ENCODE measurements around the gene IQCB1. TPM values are rescaled to one million over a fixed set of nuclear protein-coding genes. Genes with fewer than 3 reads are reported as not detected.

The IQCB1 gene
- total and polyA plus RNA-seq, 9 of the 15 experiments (the other 6 are each of a cell fraction or from before 2014, with no cell fraction given) = 21.1 to 38.1 (median 27.5) TPM

DNA sequence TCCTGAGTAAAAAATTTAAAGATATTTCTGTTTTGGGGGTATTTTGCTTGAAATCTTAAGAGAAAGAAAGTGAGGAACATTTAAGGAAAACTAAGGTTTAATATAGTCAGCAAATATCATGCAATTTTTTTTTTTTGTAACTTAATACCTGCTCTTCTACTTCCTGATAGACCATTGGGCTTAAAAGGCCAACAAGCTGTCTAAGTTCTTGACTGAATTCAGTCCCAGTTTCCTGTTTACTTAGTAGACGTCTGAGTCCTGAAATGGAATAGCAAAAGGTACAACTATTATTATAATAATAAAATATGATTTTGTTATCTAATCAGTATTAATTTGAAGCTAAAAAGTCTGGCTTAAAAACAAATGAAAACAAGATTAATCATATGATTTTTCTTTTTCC lies 37.9 kb downstream of the IQCB1 start:
- Histone ChIP-seq H3K27me3 (ENCODE audit: control insufficient read depth in 2 of 2, insufficient read depth in 2 of 2, low read length in 2 of 2) (no peaks in the 10 kb centered on the region), H3K9ac (ENCODE audit: insufficient read depth in 1 of 2, low read depth in 2 of 2, low read length in 2 of 2) (no peak overlapping the region), H3K9me3 (replicated peaks; ENCODE audit: control insufficient read depth, insufficient read depth, low read depth, low read length) (no peaks in the 10 kb centered on the region; the same call in 1 of the 2 replicates), H3K36me3 (ENCODE audit: control insufficient read depth, insufficient read depth, low read length) (peaks cover 53% of the 10 kb centered on the region; the same call in 1 of the 3 replicates), H3K9me1 (ENCODE audit: control insufficient read depth, insufficient read depth, low read length) (no peaks in the 10 kb centered on the region), H2AFZ (ENCODE audit: low read depth, low read length) (no peak overlapping the region), H3K79me2 (ENCODE audit: control insufficient read depth, insufficient read depth, low read length) (no peaks in the 10 kb centered on the region), H3K4me2 (ENCODE audit: insufficient read depth, low read length) (no peak overlapping the region), H3K4me3 (no peak overlapping the region), H4K20me1 (replicated peaks; ENCODE audit: control insufficient read depth, insufficient read depth, low read length) (no peaks in the 10 kb centered on the region), H3K27ac (ENCODE audit: extremely low read depth, low read depth, low read length) (no peak overlapping the region), H3K4me1 (replicated peaks in 1 of 2; ENCODE audit: control insufficient read depth in 2 of 2, insufficient read depth in 2 of 2, low read length in 2 of 2) (no peaks in the 10 kb centered on the region)
- no peak for TF ChIP-seq SLC30A9 (CRISPR knock-in tag; IDR thresholded peaks at IDR 0.05)
- no peak for TF ChIP-seq MAFF (IDR thresholded peaks at IDR 0.05; ENCODE audit: low read length)
- TF ChIP-seq C11orf30 (IDR thresholded peaks at IDR 0.05; ENCODE audit: low read depth) = peak; percentile 23; the same call in 1 of the 2 replicates
- no TSS peak for BruUV-seq (replicated peaks)
- DNase-seq (ENCODE audit: extremely low read depth in 1 of 4, low spot score in 3 of 4) (no peak), FAIRE-seq (no peak), ATAC-seq (no peak)
- intact Hi-C loops (cut with micrococcal nuclease) (no loop called here), in situ Hi-C loops (cut with MboI) (no loop called here)
- POLR2A ChIA-PET = no interaction called here
- CTCF ChIA-PET (ENCODE audit: low intra/inter-chr PET ratio) = no interaction called here
- 100% methylated on average over 1 of the region's 1 CpG for WGBS (ENCODE audit: insufficient coverage, low coverage, missing lambda C conversion rate)

DNA sequence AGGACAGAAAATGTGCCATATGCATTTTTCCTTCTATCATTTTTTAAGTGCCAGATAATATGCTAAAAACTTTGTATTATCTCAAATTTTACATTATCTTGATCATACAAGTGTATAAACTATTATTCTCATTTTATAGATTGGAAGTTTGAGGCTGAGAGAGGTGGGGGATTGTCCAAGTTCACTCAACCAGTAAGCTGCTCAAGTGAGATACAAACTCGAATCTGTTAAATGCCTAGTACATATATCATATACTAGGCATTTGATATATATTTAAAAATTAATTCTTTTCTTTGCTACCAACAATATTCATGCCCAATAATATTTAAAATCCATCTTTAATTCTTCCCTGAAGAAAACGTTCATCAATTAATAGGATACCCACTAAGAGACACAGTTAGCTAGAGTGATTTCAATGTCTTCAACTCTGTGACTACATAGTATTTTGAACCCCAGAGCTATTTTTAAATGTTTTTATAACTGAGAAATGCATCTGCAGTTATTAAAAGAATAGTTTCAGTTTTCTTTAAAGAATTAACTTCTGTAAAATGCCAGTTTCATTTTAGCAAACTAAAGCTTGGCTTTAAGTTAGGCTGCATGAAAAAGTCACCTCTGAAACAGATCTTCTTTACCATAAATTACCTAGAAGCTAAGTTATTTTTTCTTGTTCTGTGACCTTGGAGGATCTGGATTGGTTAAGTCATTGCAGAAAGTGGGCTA lies 40.4 kb downstream of the IQCB1 start:
- H3K9me1 ChIP-seq (ENCODE audit: control insufficient read depth, insufficient read depth, low read length) = no peaks in the 10 kb centered on the region
- no peak overlapping the region for H3K4me3 ChIP-seq
- in situ Hi-C loops (cut with MboI) (no loop called here), intact Hi-C loops (cut with micrococcal nuclease) (no loop called here)
- WGBS (ENCODE audit: insufficient coverage, low coverage, missing lambda C conversion rate) = 79% methylated on average over 2 of the region's 2 CpGs
- no peaks in the 10 kb centered on the region for H4K20me1 ChIP-seq (replicated peaks; ENCODE audit: control insufficient read depth, insufficient read depth, low read length)
- no peaks in the 10 kb centered on the region for H3K79me2 ChIP-seq (ENCODE audit: control insufficient read depth, insufficient read depth, low read length)
- ChIA-PET CTCF (ENCODE audit: low intra/inter-chr PET ratio) (no interaction called here), POLR2A (no interaction called here)
- H3K27ac ChIP-seq (ENCODE audit: extremely low read depth, low read depth, low read length) = no peak overlapping the region
- no peak for FAIRE-seq
- ATAC-seq = no peak
- H3K9me3 ChIP-seq (replicated peaks; ENCODE audit: control insufficient read depth, insufficient read depth, low read depth, low read length) = no peaks in the 10 kb centered on the region; the same call in 1 of the 2 replicates
- no peaks in the 10 kb centered on the region for H3K4me1 ChIP-seq (replicated peaks in 1 of 2; ENCODE audit: control insufficient read depth in 2 of 2, insufficient read depth in 2 of 2, low read length in 2 of 2)
- DNase-seq (ENCODE audit: extremely low read depth in 1 of 4, low spot score in 3 of 4) = no peak
- H3K4me2 ChIP-seq (ENCODE audit: insufficient read depth, low read length) = no peak overlapping the region
- peaks cover 55% of the 10 kb centered on the region; the same call in 1 of the 3 replicates for H3K36me3 ChIP-seq (ENCODE audit: control insufficient read depth, insufficient read depth, low read length)
- H3K9ac ChIP-seq (ENCODE audit: insufficient read depth in 1 of 2, low read depth in 2 of 2, low read length in 2 of 2) = no peak overlapping the region
- no peaks in the 10 kb centered on the region for H3K27me3 ChIP-seq (ENCODE audit: control insufficient read depth in 2 of 2, insufficient read depth in 2 of 2, low read length in 2 of 2)
- TF ChIP-seq PRMT5 (CRISPR knock-in tag; IDR thresholded peaks at IDR 0.05) = no peak
- TF ChIP-seq U2AF1 (optimal IDR thresholded peaks at IDR 0.05; ENCODE audit: low read depth, low read length) = no peak
- no peak for TF ChIP-seq SMAD4 (CRISPR knock-in tag; conservative IDR thresholded peaks at IDR 0.05)
- TF ChIP-seq PHF20 (IDR thresholded peaks at IDR 0.05; ENCODE audit: partially characterized antibody) = no peak
- no peak for TF ChIP-seq POLR2B (IDR thresholded peaks at IDR 0.05; ENCODE audit: low read depth, partially characterized antibody)
- no peak overlapping the region for H2AFZ ChIP-seq (ENCODE audit: low read depth, low read length)
- BruUV-seq (replicated peaks) = no TSS peak

Data from K562 (cell line).